ENCODE measurements around the gene DEFB113. TPM values are rescaled to one million over a fixed set of nuclear protein-coding genes. Genes with fewer than 3 reads are reported as not detected.

DEFB113 gene
- total and polyA plus RNA-seq, 10 of the 15 experiments (the other 5 are each of a cell fraction or from before 2014, with no cell fraction given), result not detected

- TF ChIP-seq ELK1 (IDR thresholded peaks at IDR 0.05; ENCODE audit: low read depth, low read length) (no peak), KLF5 (IDR thresholded peaks at IDR 0.05; ENCODE audit: partially characterized antibody) (no peak), MLLT1 (IDR thresholded peaks at IDR 0.05) (no peak)
Measured at GRCh38 chr6:49995278-49995677, 25.9 kb upstream of the DEFB113 start (continued).

GRCh38 chr6:49988900-49989299 is 19.5 kb upstream of the DEFB113 start:
- Histone ChIP-seq H3K9me3 (replicated peaks; ENCODE audit: control insufficient read depth, insufficient read depth, low read length) (no peaks in the 10 kb centered on the region), H3K4me2 (ENCODE audit: control insufficient read depth, insufficient read depth) (no peak overlapping the region), H3K27ac (ENCODE audit: control insufficient read depth, insufficient read depth) (no peak overlapping the region), H3K4me1 (ENCODE audit: control insufficient read depth, insufficient read depth, low read length) (no peaks in the 10 kb centered on the region), H3K9ac (ENCODE audit: control insufficient read depth, insufficient read depth, low read length) (no peak overlapping the region), H3K36me3 (ENCODE audit: control insufficient read depth in 2 of 2, insufficient read depth in 2 of 2, low read length in 1 of 2) (no peaks in the 10 kb centered on the region), H3K79me2 (ENCODE audit: control insufficient read depth, insufficient read depth, low read length) (no peaks in the 10 kb centered on the region), H3K27me3 (replicated peaks in 1 of 2; ENCODE audit: control insufficient read depth in 2 of 2, insufficient read depth in 2 of 2, low read length in 1 of 2) (no peaks in the 10 kb centered on the region), H4K20me1 (ENCODE audit: control insufficient read depth, insufficient read depth) (no peaks in the 10 kb centered on the region), H3K4me3 (no peak overlapping the region), H2AFZ (ENCODE audit: control insufficient read depth, low read depth, low read length) (no peak overlapping the region)
- BruUV-seq (replicated peaks), result no TSS peak
- intact Hi-C loops (cut with micrococcal nuclease; ENCODE audit: unreplicated experiment), result no loop called here
- POLR2A ChIA-PET, result no interaction called here
- 0% methylated on average over 2 of the region's 2 CpGs for WGBS (ENCODE audit: insufficient coverage, insufficient replicate concordance, low lambda C conversion rate, missing lambda C conversion rate)
- no peak for TF ChIP-seq DPF2 (IDR thresholded peaks at IDR 0.05)
- no peak for TF ChIP-seq MYB (IDR thresholded peaks at IDR 0.05; ENCODE audit: borderline replicate concordance, low read depth, low read length)
- TF ChIP-seq, protein P1, sequence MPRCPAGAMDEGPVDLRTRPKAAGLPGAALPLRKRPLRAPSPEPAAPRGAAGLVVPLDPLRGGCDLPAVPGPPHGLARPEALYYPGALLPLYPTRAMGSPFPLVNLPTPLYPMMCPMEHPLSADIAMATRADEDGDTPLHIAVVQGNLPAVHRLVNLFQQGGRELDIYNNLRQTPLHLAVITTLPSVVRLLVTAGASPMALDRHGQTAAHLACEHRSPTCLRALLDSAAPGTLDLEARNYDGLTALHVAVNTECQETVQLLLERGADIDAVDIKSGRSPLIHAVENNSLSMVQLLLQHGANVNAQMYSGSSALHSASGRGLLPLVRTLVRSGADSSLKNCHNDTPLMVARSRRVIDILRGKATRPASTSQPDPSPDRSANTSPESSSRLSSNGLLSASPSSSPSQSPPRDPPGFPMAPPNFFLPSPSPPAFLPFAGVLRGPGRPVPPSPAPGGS (IDR thresholded peaks at IDR 0.05; ENCODE audit: borderline replicate concordance, insufficient read depth, low read depth, low read length, poor library complexity, severe bottlenecking), result no peak
- TF ChIP-seq, protein P2, sequence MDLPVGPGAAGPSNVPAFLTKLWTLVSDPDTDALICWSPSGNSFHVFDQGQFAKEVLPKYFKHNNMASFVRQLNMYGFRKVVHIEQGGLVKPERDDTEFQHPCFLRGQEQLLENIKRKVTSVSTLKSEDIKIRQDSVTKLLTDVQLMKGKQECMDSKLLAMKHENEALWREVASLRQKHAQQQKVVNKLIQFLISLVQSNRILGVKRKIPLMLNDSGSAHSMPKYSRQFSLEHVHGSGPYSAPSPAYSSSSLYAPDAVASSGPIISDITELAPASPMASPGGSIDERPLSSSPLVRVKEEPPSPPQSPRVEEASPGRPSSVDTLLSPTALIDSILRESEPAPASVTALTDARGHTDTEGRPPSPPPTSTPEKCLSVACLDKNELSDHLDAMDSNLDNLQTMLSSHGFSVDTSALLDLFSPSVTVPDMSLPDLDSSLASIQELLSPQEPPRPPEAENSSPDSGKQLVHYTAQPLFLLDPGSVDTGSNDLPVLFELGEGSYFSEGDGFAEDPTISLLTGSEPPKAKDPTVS (IDR thresholded peaks at IDR 0.05; ENCODE audit: low read depth, low read length), result no peak
- no peak for TF ChIP-seq MTA2 (IDR thresholded peaks at IDR 0.05; ENCODE audit: low read depth)
- TF ChIP-seq, protein P3, sequence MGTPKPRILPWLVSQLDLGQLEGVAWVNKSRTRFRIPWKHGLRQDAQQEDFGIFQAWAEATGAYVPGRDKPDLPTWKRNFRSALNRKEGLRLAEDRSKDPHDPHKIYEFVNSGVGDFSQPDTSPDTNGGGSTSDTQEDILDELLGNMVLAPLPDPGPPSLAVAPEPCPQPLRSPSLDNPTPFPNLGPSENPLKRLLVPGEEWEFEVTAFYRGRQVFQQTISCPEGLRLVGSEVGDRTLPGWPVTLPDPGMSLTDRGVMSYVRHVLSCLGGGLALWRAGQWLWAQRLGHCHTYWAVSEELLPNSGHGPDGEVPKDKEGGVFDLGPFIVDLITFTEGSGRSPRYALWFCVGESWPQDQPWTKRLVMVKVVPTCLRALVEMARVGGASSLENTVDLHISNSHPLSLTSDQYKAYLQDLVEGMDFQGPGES (IDR thresholded peaks at IDR 0.05), result no peak
- TF ChIP-seq CEBPB (IDR thresholded peaks at IDR 0.05; ENCODE audit: borderline replicate concordance in 1 of 2, low read depth in 2 of 2, low read length in 2 of 2), result no peak
- no peak for TF ChIP-seq HDAC2 (IDR thresholded peaks at IDR 0.05)
- no peak for TF ChIP-seq SUZ12 (IDR thresholded peaks at IDR 0.05; ENCODE audit: unreplicated experiment)
- no peak for TF ChIP-seq TCF3 (IDR thresholded peaks at IDR 0.05; ENCODE audit: borderline replicate concordance, insufficient read depth, low read depth, low read length)
- in situ Hi-C loops (cut with MboI), result no loop called here
- DNase-seq (ENCODE audit: low read depth, low spot score), result no peak
- no peak for ATAC-seq
- CTCF ChIA-PET, result interaction anchor here (1.5 kb wide), 1 partner anchor 14 kb away, joined by 3 read pairs; no protein-coding TSS in a partner anchor
- no peak for FAIRE-seq
- RAD21 ChIA-PET (ENCODE audit: unreplicated experiment), result no interaction called here
- SMC1A ChIA-PET (ENCODE audit: uncharacterized antibody, unreplicated experiment), result no interaction called here

All from GM12878 (cell line).